Spleen (tissue), 7 donors: ENCODE data around the gene TFF1.

ENCODE experiments used
- POLR2A ChIP-seq, 3 donors: fragments of 450-650 bp; IDR thresholded peaks; one replicate each; pipeline ENCODE4 v1.5.1; 2017; ENCODE audit warnings: antibody characterized with exemption in 3 of 3, mild to moderate bottlenecking in 1 of 3
- POLR2AphosphoS5 ChIP-seq, 3 donors: sonication (generic); formaldehyde crosslinking; IDR thresholded peaks; one replicate each; pipeline ENCODE4 v1.5.1; 2017; ENCODE audit warnings: antibody characterized with exemption in 3 of 3
- TF ChIP-seq, protein P1 (sequence below), 11 experiments: fragments of 200-600 bp in 7 of 11; fragments of 450-650 bp in 4 of 11; sonication (generic) in 4 of 11; IDR thresholded peaks in 8 of 11; conservative IDR thresholded peaks in 3 of 11; 1 replicate in 7 of 11; 2 replicates in 4 of 11; pipeline versions ENCODE4 v1.4.0 to v1.8.0; 2016 to 2021; ENCODE audit warnings: antibody characterized with exemption in 11 of 11, inconsistent platforms in 4 of 11, mild to moderate bottlenecking in 1 of 11
- donor health status: DM: no; HTN: no; CAD: no; lungs with moderate emphysema.
- donor health status: DM: no; HTN: no; CAD: no.
- donor health status: DM: no; HTN: no; CAD: no.

DNA sequence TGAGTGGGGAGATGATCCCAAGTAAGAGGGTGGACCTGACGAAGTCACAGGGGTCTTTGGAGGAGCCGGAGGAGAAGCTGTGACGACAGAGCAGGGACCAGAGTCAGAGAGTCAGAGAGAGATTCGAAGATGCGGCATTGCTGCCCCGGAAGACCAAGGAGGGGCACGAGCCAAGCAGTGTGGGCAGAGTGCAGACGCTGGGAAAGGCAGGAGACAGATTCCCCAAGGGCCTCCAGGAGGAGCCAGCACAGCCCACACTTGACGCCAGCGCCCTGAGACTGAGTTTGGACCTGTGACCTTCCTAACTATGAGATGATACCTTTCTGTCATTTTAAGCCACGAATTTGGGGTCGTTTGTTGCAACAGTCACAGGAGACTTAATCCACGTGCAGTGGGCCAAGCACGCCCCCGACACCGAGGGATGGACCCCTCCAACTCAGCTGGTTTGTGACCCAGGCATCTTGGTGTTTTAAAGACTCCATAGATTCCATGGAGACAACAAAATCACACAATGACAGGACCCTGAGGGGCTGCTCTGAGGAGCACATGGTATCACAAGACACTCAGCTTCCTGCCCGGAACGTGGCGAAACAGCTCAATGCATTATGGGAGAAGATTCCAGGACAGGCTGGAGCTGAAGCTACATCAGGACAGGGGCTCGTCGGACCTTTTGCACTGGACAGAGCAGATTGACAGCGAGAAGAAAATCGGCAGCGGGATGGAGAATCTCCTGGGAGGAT, 11.0 kb upstream of the TFF1 start:
- TF ChIP-seq, protein P1, sequence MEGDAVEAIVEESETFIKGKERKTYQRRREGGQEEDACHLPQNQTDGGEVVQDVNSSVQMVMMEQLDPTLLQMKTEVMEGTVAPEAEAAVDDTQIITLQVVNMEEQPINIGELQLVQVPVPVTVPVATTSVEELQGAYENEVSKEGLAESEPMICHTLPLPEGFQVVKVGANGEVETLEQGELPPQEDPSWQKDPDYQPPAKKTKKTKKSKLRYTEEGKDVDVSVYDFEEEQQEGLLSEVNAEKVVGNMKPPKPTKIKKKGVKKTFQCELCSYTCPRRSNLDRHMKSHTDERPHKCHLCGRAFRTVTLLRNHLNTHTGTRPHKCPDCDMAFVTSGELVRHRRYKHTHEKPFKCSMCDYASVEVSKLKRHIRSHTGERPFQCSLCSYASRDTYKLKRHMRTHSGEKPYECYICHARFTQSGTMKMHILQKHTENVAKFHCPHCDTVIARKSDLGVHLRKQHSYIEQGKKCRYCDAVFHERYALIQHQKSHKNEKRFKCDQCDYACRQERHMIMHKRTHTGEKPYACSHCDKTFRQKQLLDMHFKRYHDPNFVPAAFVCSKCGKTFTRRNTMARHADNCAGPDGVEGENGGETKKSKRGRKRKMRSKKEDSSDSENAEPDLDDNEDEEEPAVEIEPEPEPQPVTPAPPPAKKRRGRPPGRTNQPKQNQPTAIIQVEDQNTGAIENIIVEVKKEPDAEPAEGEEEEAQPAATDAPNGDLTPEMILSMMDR (IDR thresholded peaks at IDR 0.05 in 8 of 11, conservative IDR thresholded peaks at IDR 0.05 in 3 of 11), result no peak
- TF ChIP-seq POLR2AphosphoS5 (IDR thresholded peaks at IDR 0.05) (no peak), POLR2A (IDR thresholded peaks at IDR 0.05) (no peak)
